Loucy (cell line): ENCODE data around the gene MGMT.

Source experiments
- H2AFZ ChIP-seq: fragments of 200-600 bp; sonication (generic); 2 replicates; pipeline ENCODE4 v1.6.0; 2016; ENCODE audit warnings: antibody characterized with exemption, mild to moderate bottlenecking, low read length, moderate library complexity
- H3F3A ChIP-seq: fragments of 200-600 bp; 2 replicates; pipeline ENCODE4 v1.6.0; 2016; ENCODE audit warnings: antibody characterized with exemption, low read depth, mild to moderate bottlenecking
- H3K27me3 ChIP-seq: fragments of 200-600 bp; sonication (generic); 2 replicates; pipeline ENCODE4 v1.6.1; 2014; ENCODE audit warnings: low read length, mild to moderate bottlenecking; ENCODE audit not compliant: insufficient read depth, poor library complexity, severe bottlenecking
- H3K36me3 ChIP-seq: fragments of 200-600 bp; sonication (generic); 2 replicates; pipeline ENCODE4 v1.6.1; 2016; ENCODE audit warnings: low read length; ENCODE audit not compliant: insufficient read depth
- H3K4me1 ChIP-seq: fragments of 200-600 bp; sonication (generic); 2 replicates; pipeline ENCODE4 v1.5.1; 2014; ENCODE audit warnings: low read length, mild to moderate bottlenecking; ENCODE audit not compliant: insufficient read depth, poor library complexity, severe bottlenecking
- H3K4me2 ChIP-seq: fragments of 200-600 bp; sonication (generic); 2 replicates; pipeline ENCODE4 v1.6.0; 2014; ENCODE audit warnings: antibody characterized with exemption, low read length, low read depth, mild to moderate bottlenecking; ENCODE audit not compliant: poor library complexity, severe bottlenecking
- H3K4me3 ChIP-seq: fragments of 200-600 bp; sonication (generic); 2 replicates; pipeline ENCODE4 v1.5.1; 2014; ENCODE audit warnings: low read length, mild to moderate bottlenecking, mixed read lengths; ENCODE audit not compliant: poor library complexity, severe bottlenecking
- H3K79me2 ChIP-seq: fragments of 200-600 bp; sonication (generic); 2 replicates; pipeline ENCODE4 v1.6.1; 2014; ENCODE audit warnings: low read length; ENCODE audit not compliant: insufficient read depth
- H3K9ac ChIP-seq: fragments of 200-600 bp; sonication (generic); 2 replicates; pipeline ENCODE4 v1.6.0; 2014; ENCODE audit warnings: mild to moderate bottlenecking, low read depth, low read length, moderate library complexity; ENCODE audit not compliant: poor library complexity, severe bottlenecking
- H3K9me2 ChIP-seq: fragments of 200-600 bp; sonication (generic); replicated peaks from 2 replicates; pipeline ENCODE4 v1.6.1; 2016; ENCODE audit warnings: low read depth, low read length, mixed read lengths
- H3K9me3 ChIP-seq: fragments of 200-600 bp; sonication (generic); 2 replicates; pipeline ENCODE4 v1.6.1; 2014; ENCODE audit warnings: mild to moderate bottlenecking, antibody characterized with exemption, low read length, low read depth; ENCODE audit not compliant: insufficient read depth
- H4K20me1 ChIP-seq: fragments of 200-600 bp; sonication (generic); 2 replicates; pipeline ENCODE4 v1.6.0; 2014; ENCODE audit warnings: antibody characterized with exemption, low read length, mild to moderate bottlenecking; ENCODE audit not compliant: insufficient read depth, poor library complexity, severe bottlenecking
- CTCF ChIP-seq: fragments of 200-600 bp; sonication (generic); conservative IDR thresholded peaks from 2 replicates; pipeline ENCODE4 v1.5.1; 2014; ENCODE audit warnings: mild to moderate bottlenecking, antibody characterized with exemption, low read length
- EZH2phosphoT487 ChIP-seq: fragments of 200-600 bp; IDR thresholded peaks from 2 replicates; pipeline ENCODE4 v1.6.1; 2018; ENCODE audit warnings: antibody characterized with exemption, mild to moderate bottlenecking, moderate library complexity, borderline replicate concordance

MGMT gene

GRCh38 chr10:129777687-129778086, 310.6 kb downstream of the MGMT start:
- H3K9ac ChIP-seq: no peak overlapping the region
- no peaks in the 10 kb centered on the region for H3K79me2 ChIP-seq
- TF ChIP-seq EZH2phosphoT487 (no peak), CTCF (no peak)
- H3K4me2 ChIP-seq: no peak overlapping the region
- no peak overlapping the region for H2AFZ ChIP-seq
- H3K4me3 ChIP-seq: no peak overlapping the region
- no peaks in the 10 kb centered on the region for H3F3A ChIP-seq
- no peaks in the 10 kb centered on the region for H3K4me1 ChIP-seq
- H3K9me2 ChIP-seq: no peaks in the 10 kb centered on the region
- H4K20me1 ChIP-seq: no peaks in the 10 kb centered on the region
- no peaks in the 10 kb centered on the region for H3K36me3 ChIP-seq
- H3K27me3 ChIP-seq: no peaks in the 10 kb centered on the region
- H3K9me3 ChIP-seq: no peaks in the 10 kb centered on the region

GRCh38 chr10:129778571-129778970, 311.5 kb downstream of the MGMT start:
- Histone ChIP-seq H4K20me1 (no peaks in the 10 kb centered on the region), H3K9me2 (no peaks in the 10 kb centered on the region), H3K4me1 (no peaks in the 10 kb centered on the region), H3K79me2 (no peaks in the 10 kb centered on the region), H3K9me3 (no peaks in the 10 kb centered on the region), H2AFZ (no peak overlapping the region), H3K27me3 (no peaks in the 10 kb centered on the region), H3F3A (no peaks in the 10 kb centered on the region), H3K4me2 (no peak overlapping the region), H3K9ac (no peak overlapping the region), H3K36me3 (no peaks in the 10 kb centered on the region), H3K4me3 (no peak overlapping the region)
- TF ChIP-seq EZH2phosphoT487 (no peak), CTCF (no peak)

GRCh38 chr10:129779126-129780111, 312.4 kb downstream of the MGMT start:
- Histone ChIP-seq H3K27me3 (no peaks in the 10 kb centered on the region), H3K9me3 (no peaks in the 10 kb centered on the region), H3F3A (no peaks in the 10 kb centered on the region), H3K36me3 (no peaks in the 10 kb centered on the region), H3K9me2 (no peaks in the 10 kb centered on the region), H3K9ac (no peak overlapping the region), H4K20me1 (no peaks in the 10 kb centered on the region), H3K4me1 (no peaks in the 10 kb centered on the region), H3K4me2 (no peak overlapping the region), H3K4me3 (no peak overlapping the region), H2AFZ (no peak overlapping the region), H3K79me2 (no peaks in the 10 kb centered on the region)
- TF ChIP-seq CTCF (no peak), EZH2phosphoT487 (no peak)
